ENCODE data around the gene ABCA10.
A peak's percentile ranks its signal among the peaks of the same experiment; 100 is the strongest.
"Not testable (repeated sequence)": the region's sequence is repeated elsewhere in the genome, so short reads cannot be mapped to it uniquely, and the experiment has no call there.

Gene ABCA10

GRCh38 chr17:69223809-69224208 lies 4.8 kb downstream of the ABCA10 start:
- DNase-seq = no peak

GRCh38 chr17:69222707-69223258 lies 5.8 kb downstream of the ABCA10 start:
- DNase-seq = no peak

GRCh38 chr17:69220098-69220497 lies 8.5 kb downstream of the ABCA10 start:
- no peak for DNase-seq

- DNase-seq = no peak
These were observed 9.6 kb downstream of the ABCA10 start for GRCh38 chr17:69218986-69219385.

- no peak for DNase-seq
These were observed 15.4 kb downstream of the ABCA10 start for GRCh38 chr17:69213059-69213813.

GRCh38 chr17:69208640-69209039 lies 20.0 kb downstream of the ABCA10 start:
- no peak for DNase-seq

- DNase-seq = no peak
These were observed 21.5 kb downstream of the ABCA10 start for GRCh38 chr17:69207151-69207550.

- DNase-seq = no peak
These were observed 30.4 kb downstream of the ABCA10 start for GRCh38 chr17:69198238-69198637.

GRCh38 chr17:69196105-69196653 lies 32.4 kb downstream of the ABCA10 start:
- DNase-seq = not testable (repeated sequence)

GRCh38 chr17:69192754-69193153 lies 35.9 kb downstream of the ABCA10 start:
- DNase-seq = no peak

GRCh38 chr17:69188796-69189195 lies 39.8 kb downstream of the ABCA10 start:
- DNase-seq = no peak

GRCh38 chr17:69188064-69188463 lies 40.6 kb downstream of the ABCA10 start:
- DNase-seq = no peak

GRCh38 chr17:69187294-69187693 lies 41.3 kb downstream of the ABCA10 start:
- no peak for DNase-seq

- DNase-seq = no peak
These were observed 49.2 kb downstream of the ABCA10 start for GRCh38 chr17:69179227-69179952.

GRCh38 chr17:69176457-69176795 lies 52.2 kb downstream of the ABCA10 start:
- no peak for DNase-seq

- peak; percentile 53 to 60 for DNase-seq
These were observed 52.8 kb downstream of the ABCA10 start for GRCh38 chr17:69175625-69176456.

GRCh38 chr17:69175262-69175624 lies 53.4 kb downstream of the ABCA10 start:
- DNase-seq = no peak

- no peak for DNase-seq
These were observed 55.5 kb downstream of the ABCA10 start for GRCh38 chr17:69173118-69173517.

- no peak for DNase-seq
These were observed 58.2 kb downstream of the ABCA10 start for GRCh38 chr17:69170377-69170776.

- DNase-seq = not testable (repeated sequence)
These were observed 60.0 kb downstream of the ABCA10 start for GRCh38 chr17:69168642-69169041.

- DNase-seq = no peak
These were observed 61.7 kb downstream of the ABCA10 start for GRCh38 chr17:69166957-69167356.

GRCh38 chr17:69164206-69164605 lies 64.4 kb downstream of the ABCA10 start:
- no peak for DNase-seq

GRCh38 chr17:69159418-69159817 lies 69.2 kb downstream of the ABCA10 start:
- no peak for DNase-seq
